ENCODE measurements around the gene CTNNA3.

Gene CTNNA3

DNA sequence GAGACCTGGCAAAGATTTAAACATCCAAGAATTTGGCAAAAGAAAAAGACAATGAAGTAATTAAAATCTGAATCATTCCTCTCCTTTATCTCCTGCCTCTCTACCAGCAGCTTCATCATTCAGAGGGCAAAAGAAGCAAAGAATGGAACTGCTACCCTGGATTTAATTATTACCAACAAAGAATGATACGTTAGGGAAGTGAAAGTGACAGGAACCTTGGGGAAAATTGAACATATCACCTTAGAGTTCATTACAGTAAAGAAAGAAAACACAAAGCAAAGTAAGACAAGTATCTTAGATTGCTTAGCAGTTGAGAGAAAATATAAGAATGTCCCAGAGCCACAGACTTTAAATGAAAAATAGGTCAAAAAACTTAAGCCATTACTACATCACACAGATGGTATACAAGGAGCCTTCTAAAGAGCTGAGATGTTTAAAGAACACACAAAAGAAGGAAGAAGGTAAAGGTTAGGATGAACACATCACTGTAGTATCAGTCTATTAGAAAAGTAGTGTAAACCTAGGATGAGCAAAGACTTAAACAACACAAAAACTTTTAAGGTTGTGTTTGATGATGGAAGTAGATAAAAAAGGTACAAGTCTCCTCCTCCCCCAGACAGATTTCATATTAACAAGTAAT lies 17.5 kb downstream of the CTNNA3 start:
- Histone ChIP-seq H3K4me1 (ENCODE audit: insufficient read depth, low read length) (no peaks in the 10 kb centered on the region), H3K36me3 (ENCODE audit: insufficient read depth, low read length) (no peaks in the 10 kb centered on the region), H3K9ac (ENCODE audit: low read depth, low read length) (no peak overlapping the region), H3K9me3 (ENCODE audit: control insufficient read depth, insufficient read depth, low read length) (peaks cover 7% of the 10 kb centered on the region)

DNA sequence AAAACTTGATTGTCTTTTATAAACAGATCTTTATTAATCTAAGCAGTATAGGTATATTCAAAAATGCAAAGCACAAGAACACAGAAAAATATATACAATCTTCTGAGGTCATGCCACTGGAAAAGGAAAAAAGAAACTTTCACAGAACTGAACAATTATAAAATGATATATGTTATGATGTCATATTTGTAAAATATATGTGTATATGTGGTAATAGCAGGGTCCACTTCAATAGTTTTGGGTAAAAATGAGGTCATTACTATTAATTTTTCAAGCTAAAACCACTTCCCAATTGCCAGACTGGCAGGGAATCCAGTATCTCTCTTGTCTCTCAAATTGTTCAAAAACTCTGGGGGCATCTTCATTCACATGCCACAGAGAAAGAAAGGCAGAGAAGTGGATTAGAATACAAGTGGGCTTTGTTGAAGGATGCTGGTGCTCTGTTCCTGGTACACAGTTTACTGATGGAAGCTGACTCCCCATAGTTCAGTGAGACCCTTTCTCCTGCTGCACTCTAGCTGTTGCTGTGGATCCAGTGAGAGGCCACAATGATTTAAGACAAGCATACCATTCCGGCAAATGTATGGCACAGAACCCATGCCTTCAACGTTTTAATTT lies 19.7 kb downstream of the CTNNA3 start:
- H3K4me1 ChIP-seq (ENCODE audit: insufficient read depth, low read length) = no peaks in the 10 kb centered on the region
- no peaks in the 10 kb centered on the region for H3K9me3 ChIP-seq (ENCODE audit: control insufficient read depth, insufficient read depth, low read length)
- no peak overlapping the region for H3K9ac ChIP-seq (ENCODE audit: low read depth, low read length)
- no peaks in the 10 kb centered on the region for H3K36me3 ChIP-seq (ENCODE audit: insufficient read depth, low read length)

DNA sequence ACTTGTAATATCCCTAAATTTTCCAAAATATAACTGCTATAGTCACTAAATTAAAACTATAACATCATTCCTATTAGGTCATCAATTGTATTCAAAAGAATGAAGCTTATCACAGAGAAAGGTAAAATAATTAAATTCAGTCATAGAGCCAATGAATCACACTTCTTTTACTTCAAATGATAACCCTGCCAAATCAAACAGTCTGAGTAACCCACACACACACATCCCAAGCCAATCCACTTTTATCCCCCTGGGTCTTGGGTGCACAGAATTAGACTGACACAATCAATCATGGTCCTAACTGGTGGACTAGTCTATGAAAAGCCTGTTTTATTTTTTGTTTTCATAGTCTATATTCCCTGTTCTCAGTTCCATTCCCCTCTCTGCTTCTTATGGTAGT lies 25.6 kb downstream of the CTNNA3 start:
- Histone ChIP-seq H3K4me1 (ENCODE audit: insufficient read depth, low read length) (peaks cover 2% of the 10 kb centered on the region; the same call in 1 of the 2 replicates), H3K9me3 (ENCODE audit: control insufficient read depth, insufficient read depth, low read length) (no peaks in the 10 kb centered on the region), H3K36me3 (ENCODE audit: insufficient read depth, low read length) (no peaks in the 10 kb centered on the region), H3K9ac (ENCODE audit: low read depth, low read length) (no peak overlapping the region)

DNA sequence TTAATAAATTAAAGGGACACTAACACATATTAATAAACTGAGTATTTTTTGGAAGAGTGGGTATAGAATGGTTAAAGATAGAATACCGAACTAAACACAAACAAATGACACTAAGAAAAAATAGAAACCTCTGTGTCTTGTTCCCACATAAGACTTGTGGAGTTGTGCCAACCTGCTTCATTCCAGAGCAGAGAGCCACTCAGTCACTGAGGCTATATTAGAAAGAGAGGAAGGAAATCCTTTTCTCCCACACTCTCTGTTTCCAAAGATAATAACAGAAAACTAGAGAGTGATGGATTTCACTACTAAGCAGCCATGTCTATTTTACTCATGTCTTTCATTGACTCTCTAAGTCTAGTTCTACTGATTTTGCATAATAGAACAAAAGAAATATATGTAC lies 26.0 kb downstream of the CTNNA3 start:
- Histone ChIP-seq H3K9me3 (ENCODE audit: control insufficient read depth, insufficient read depth, low read length) (no peaks in the 10 kb centered on the region), H3K4me1 (ENCODE audit: insufficient read depth, low read length) (peaks cover 5% of the 10 kb centered on the region; the same call in 1 of the 2 replicates), H3K36me3 (ENCODE audit: insufficient read depth, low read length) (no peaks in the 10 kb centered on the region), H3K9ac (ENCODE audit: low read depth, low read length) (no peak overlapping the region)

DNA sequence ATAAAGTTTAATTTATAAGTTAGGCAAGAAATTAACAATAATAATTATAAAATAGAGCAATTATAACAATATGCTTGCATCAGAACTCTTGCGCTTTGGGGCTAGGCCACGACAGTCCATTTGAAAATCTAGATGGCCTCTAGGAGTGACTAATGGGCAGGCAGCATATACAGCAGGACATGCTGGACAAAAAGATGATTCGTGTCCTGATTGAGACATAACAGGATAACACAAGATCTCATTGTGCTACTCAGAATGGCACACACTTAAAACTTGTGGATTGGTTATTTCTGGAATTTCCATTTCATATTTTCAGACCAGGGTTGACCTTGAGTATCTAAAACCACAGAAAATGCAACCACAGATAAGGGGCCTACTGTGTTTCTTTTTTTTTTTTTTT lies 27.5 kb downstream of the CTNNA3 start:
- Histone ChIP-seq H3K9me3 (ENCODE audit: control insufficient read depth, insufficient read depth, low read length) (no peaks in the 10 kb centered on the region), H3K9ac (ENCODE audit: low read depth, low read length) (no peak overlapping the region), H3K36me3 (ENCODE audit: insufficient read depth, low read length) (no peaks in the 10 kb centered on the region), H3K4me1 (ENCODE audit: insufficient read depth, low read length) (peaks cover 7% of the 10 kb centered on the region)

DNA sequence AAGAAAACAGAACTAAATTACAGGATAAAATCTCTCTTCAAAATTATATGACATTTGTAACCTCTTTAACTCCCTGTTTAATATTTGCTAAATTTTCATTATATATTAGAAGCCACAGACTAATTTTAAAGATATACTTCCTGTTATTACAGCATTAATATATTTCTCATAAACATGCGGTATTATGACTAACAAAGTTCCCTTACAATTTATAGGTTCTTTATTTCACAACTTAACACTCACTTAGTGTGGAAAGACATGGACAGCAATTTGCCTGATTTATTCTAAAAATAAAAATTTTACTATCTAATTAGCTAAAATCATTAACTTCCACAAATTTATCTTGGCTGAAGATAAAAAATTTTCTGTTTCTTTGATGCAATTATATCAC lies 29.0 kb downstream of the CTNNA3 start:
- H3K4me1 ChIP-seq (ENCODE audit: insufficient read depth, low read length) = peaks cover 7% of the 10 kb centered on the region
- H3K36me3 ChIP-seq (ENCODE audit: insufficient read depth, low read length) = no peaks in the 10 kb centered on the region
- H3K9me3 ChIP-seq (ENCODE audit: control insufficient read depth, insufficient read depth, low read length) = no peaks in the 10 kb centered on the region
- no peak overlapping the region for H3K9ac ChIP-seq (ENCODE audit: low read depth, low read length)

DNA sequence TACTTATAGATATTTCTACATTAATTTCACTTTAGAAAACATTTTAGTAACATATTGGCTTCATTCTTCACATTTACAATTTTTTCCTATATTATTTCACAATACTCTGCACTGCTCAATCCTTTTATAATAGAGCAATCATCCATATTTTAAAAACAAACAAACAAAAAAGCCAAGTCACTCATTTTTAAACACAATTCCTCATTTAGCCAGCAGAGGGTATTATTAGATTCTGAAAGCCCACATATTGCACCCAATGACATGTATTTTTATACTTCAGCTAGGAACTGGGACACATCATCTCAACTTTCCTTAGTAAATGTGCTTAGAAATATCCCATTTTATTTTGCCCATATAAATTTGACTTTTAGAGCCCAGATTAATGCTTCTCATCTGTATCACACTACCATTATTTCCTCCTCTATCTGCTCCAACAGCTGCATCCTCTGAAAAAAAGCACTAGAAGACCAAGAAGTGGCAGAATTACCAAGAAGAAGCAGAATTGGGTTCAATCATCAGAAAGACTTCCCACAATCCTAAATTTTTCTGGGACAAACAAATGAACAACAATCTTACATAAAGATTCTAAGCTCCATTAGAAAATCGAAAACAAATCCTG lies 29.5 kb downstream of the CTNNA3 start:
- H3K9me3 ChIP-seq (ENCODE audit: control insufficient read depth, insufficient read depth, low read length) = no peaks in the 10 kb centered on the region
- H3K9ac ChIP-seq (ENCODE audit: low read depth, low read length) = no peak overlapping the region
- peaks cover 7% of the 10 kb centered on the region for H3K4me1 ChIP-seq (ENCODE audit: insufficient read depth, low read length)
- H3K36me3 ChIP-seq (ENCODE audit: insufficient read depth, low read length) = no peaks in the 10 kb centered on the region

DNA sequence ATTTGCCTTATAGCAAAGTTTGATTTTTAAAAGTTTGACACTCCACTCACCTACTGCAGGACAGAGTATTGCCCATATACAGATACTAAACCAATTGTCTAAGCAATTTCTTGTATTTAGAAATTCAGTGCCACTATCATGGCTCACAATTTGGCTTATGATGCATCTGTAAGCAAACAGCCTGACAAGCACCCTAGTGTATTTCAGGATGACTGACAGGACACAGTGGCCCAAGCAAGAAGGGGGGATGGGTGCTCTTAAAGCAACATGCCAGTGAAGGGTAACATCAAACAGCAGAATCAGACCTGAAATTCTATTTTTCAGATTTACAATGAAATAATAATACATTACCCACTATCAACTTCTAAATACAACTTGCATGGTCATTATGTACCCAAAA lies 30.5 kb downstream of the CTNNA3 start:
- Histone ChIP-seq H3K9me3 (ENCODE audit: control insufficient read depth, insufficient read depth, low read length) (no peaks in the 10 kb centered on the region), H3K36me3 (ENCODE audit: insufficient read depth, low read length) (no peaks in the 10 kb centered on the region), H3K4me1 (ENCODE audit: insufficient read depth, low read length) (peaks cover 7% of the 10 kb centered on the region), H3K9ac (ENCODE audit: low read depth, low read length) (no peak overlapping the region)

DNA sequence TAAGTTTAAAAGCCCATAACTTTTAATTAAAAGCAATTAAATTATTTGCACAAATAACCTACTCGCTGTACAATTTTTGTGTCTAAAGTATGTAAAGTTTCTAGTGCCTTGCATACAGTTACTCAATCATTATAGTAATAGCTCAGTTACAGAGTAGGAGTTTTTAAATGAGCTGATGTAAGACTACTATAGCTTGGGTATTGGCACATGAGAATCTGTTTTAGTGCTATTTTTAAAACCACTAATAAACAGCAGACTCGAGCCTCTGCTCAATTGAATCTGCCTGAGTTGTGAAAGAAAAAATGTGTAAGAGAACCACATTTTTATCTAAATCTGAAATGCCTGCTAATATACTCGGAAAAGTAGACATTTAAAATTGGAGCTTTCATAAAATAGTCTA lies 31.1 kb downstream of the CTNNA3 start:
- H3K9ac ChIP-seq (ENCODE audit: low read depth, low read length) = no peak overlapping the region

DNA sequence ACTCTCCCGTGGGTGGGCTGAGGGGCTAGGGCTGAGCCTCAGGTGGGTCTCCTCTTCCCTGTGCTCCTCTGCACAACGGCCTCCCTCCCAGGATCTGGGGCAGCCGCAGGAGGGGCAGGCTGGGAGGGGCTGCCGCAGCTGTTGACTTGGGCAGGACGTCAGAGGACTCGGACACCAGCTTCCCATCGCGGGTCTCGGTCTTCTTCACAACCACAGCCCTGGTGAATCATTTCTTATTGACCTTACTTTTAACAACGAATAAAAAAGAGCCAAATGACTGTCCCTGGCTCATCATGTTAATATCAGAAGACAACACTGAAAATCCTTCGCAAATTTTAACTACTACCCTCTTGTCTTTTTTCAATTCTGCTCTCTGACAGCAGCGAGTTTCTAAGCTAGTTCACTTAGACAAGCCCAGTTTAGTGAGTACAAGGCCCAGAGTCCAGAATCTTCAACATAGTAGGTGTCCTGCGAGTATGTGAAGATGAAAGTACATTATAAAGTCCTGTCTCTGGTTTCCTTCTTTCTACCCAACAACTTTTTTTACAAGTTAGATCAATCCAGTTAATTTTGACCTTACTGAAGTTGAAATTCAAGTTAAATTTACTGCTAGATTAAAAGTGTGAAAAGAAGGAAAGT lies 32.4 kb downstream of the CTNNA3 start:
- H3K9ac ChIP-seq (ENCODE audit: low read depth, low read length) = no peak overlapping the region
- H3K36me3 ChIP-seq (ENCODE audit: insufficient read depth, low read length) = no peaks in the 10 kb centered on the region
- no peaks in the 10 kb centered on the region for H3K9me3 ChIP-seq (ENCODE audit: control insufficient read depth, insufficient read depth, low read length)
- peaks cover 7% of the 10 kb centered on the region for H3K4me1 ChIP-seq (ENCODE audit: insufficient read depth, low read length)

More for the DNA sequence above, 31.1 kb downstream of the CTNNA3 start:
- Histone ChIP-seq H3K36me3 (ENCODE audit: insufficient read depth, low read length) (no peaks in the 10 kb centered on the region), H3K9me3 (ENCODE audit: control insufficient read depth, insufficient read depth, low read length) (no peaks in the 10 kb centered on the region), H3K4me1 (ENCODE audit: insufficient read depth, low read length) (peaks cover 7% of the 10 kb centered on the region)

DNA sequence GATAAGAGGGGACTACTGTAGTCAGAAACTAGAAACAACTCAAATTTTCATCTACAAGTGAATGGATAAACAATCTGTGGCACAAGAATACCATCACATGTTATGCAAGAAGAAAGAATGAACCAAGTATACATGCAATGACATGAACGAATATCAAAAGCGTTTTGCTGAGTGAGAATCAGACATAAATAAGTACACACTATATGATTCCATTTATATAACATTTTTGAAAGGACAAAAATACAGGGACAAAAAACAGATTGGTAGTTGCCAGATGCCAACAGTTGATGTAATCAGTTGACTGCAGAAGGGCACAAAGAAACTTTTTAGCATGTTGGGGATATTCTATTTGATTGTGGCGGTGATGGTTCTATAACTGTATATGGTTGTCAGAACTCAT lies 33.6 kb downstream of the CTNNA3 start:
- no peaks in the 10 kb centered on the region for H3K36me3 ChIP-seq (ENCODE audit: insufficient read depth, low read length)
- H3K4me1 ChIP-seq (ENCODE audit: insufficient read depth, low read length) = peaks cover 14% of the 10 kb centered on the region
- no peak overlapping the region for H3K9ac ChIP-seq (ENCODE audit: low read depth, low read length)
- H3K9me3 ChIP-seq (ENCODE audit: control insufficient read depth, insufficient read depth, low read length) = no peaks in the 10 kb centered on the region

DNA sequence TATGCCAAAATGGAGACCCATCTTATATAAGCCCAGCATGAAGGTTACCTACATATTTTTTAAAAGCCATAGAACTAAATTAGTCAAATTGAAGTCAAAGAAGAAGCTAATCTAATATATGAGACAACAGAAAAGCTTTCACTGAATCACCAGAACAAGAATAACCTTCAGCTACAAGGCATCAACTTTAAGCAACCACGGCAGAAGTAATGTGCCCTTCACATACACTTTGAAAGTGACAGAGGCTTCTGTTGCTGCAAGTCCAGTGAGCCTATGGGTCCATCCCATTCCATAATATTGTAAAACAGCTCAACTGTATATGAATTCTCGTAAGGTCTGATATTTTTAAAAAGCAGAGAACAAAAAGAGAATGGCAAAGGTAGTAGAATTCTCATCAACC lies 36.5 kb downstream of the CTNNA3 start:
- no peaks in the 10 kb centered on the region for H3K36me3 ChIP-seq (ENCODE audit: insufficient read depth, low read length)
- no peaks in the 10 kb centered on the region for H3K9me3 ChIP-seq (ENCODE audit: control insufficient read depth, insufficient read depth, low read length)
- peaks cover 9% of the 10 kb centered on the region for H3K4me1 ChIP-seq (ENCODE audit: insufficient read depth, low read length)
- no peak overlapping the region for H3K9ac ChIP-seq (ENCODE audit: low read depth, low read length)

DNA sequence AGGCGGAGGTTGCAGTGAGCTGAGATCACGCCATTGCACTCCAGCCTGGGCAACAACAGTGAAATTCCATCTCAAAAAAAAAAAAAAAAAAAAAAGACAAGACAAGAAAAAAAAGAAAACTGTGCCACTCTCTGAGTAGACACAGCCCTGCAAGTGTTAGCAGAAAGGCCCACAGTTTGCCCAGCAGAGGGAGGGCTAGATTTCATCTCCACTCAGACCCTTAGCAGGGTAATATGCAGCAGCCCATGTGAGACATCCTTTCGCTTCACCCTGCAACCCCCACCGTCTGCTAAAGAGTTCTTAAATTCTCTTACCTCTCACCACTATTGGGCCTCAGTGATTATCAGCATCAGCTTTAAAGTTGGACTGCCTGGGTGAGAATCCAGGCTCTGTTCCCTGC lies 38.2 kb downstream of the CTNNA3 start:
- H3K9me3 ChIP-seq (ENCODE audit: control insufficient read depth, insufficient read depth, low read length) = no peaks in the 10 kb centered on the region
- peaks cover 6% of the 10 kb centered on the region; the same call in 1 of the 2 replicates for H3K4me1 ChIP-seq (ENCODE audit: insufficient read depth, low read length)
- H3K9ac ChIP-seq (ENCODE audit: low read depth, low read length) = no peak overlapping the region
- H3K36me3 ChIP-seq (ENCODE audit: insufficient read depth, low read length) = no peaks in the 10 kb centered on the region

DNA sequence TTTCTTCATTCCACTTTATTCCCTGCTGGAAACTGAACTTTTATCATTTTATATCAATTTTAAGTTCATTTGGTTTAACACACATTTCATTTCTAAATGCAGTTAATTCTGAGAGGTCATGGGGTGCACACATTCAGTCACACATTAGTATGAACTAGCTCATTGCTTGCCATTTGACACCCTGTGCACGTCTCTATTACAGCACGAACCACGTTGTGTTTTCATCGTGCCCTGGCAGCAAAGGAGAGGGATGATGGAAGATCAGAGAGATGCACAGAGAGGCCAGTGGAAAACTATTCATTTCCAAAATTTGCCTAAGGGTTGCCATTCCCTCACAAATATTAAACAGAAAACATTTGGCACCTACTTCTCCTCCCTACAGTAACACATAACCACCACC lies 45.4 kb downstream of the CTNNA3 start:
- Histone ChIP-seq H3K4me1 (ENCODE audit: insufficient read depth, low read length) (no peaks in the 10 kb centered on the region), H3K36me3 (ENCODE audit: insufficient read depth, low read length) (no peaks in the 10 kb centered on the region), H3K9ac (ENCODE audit: low read depth, low read length) (no peak overlapping the region), H3K9me3 (ENCODE audit: control insufficient read depth, insufficient read depth, low read length) (no peaks in the 10 kb centered on the region)

Data from ES-I3 (cell line).